ENCODE results near the gene COX14. TPM values are rescaled to one million over a fixed set of nuclear protein-coding genes. Genes with fewer than 3 reads are reported as not detected.
"Not testable (repeated sequence)": the region's sequence is repeated elsewhere in the genome, so short reads cannot be mapped to it uniquely, and the experiment has no call there.

Gene COX14
- total and polyA plus RNA-seq, 10 donors: 45.9 to 116 (median 59.7) TPM

DNA sequence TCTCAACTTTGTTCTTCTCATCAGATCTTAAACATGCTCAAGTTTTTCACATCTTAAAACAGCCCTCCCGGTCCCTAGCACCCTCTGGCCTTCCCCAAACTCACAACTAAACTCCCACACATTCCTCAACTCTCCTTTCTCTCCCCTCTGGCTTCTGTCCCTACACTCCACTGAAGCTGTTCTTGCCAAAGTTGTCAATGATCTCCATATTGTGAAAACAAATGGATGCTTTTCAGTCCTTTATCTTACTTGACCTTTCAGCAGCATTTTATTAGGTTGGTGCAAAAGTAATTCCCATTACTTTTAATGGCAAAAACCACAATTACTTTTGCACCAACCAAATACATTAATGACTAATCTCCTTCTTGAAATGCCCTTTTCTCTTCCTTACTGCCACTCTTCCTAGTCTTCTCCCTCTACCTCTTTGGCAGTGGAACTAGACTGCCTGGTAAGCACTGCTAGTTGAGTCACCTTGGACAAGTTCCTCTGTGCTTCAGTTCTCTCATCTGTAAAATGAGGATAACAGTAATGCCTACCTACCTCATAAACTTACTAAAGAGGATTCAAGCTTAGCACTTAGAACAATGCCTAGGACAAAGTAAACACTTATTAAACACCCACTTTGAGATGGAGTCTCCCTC is 39.1 kb downstream of the COX14 start:
- peaks cover 0 to 23% (median 0%) of the 10 kb centered on the region in 6 donors for H3K36me3 ChIP-seq
- H3K27me3 ChIP-seq (replicated peaks in 1 of 7): no peaks in the 10 kb centered on the region
- TF ChIP-seq POLR2A (IDR thresholded peaks at IDR 0.05): no peak
- peaks cover 2 to 32% (median 9%) of the 10 kb centered on the region in 6 donors for H3K4me1 ChIP-seq
- intact Hi-C loops (cut with DNase I; ENCODE audit: low total_unique reads): no loop called here
- no peaks in the 10 kb centered on the region for H3K9me3 ChIP-seq
- no peak overlapping the region for H3K4me3 ChIP-seq
- DNase-seq: no peak
- 64 to 90% (median 79%) methylated on average over 1 of the region's 1 CpG for WGBS, 5 donors
- H3K27ac ChIP-seq: peak overlapping the region in 3 of 8 donors; percentile 6 to 22 (median 20)

DNA sequence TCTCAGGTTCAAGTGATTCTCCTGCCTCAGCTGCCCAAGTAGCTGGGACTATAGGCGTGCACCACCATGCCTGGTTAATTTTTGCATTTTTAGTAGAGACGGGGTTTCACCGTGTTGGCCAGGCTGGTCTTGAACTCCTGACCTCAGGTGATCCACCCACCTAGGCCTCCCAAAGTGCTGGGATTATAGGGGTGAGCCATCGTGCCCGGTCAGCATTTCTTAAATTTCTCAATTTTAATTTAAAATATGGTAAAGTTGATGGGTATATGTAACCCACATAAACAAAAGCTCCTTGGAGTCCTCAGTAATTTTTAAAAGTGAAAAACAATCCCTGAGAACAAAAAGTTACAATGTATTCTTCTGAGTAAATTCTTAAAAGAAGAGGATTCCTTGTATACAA is 42.9 kb downstream of the COX14 start:
- intact Hi-C loops (cut with DNase I; ENCODE audit: low total_unique reads); H3K4me3 ChIP-seq; H3K9me3 ChIP-seq; DNase-seq; H3K27me3 ChIP-seq (replicated peaks in 1 of 7); H3K27ac ChIP-seq: not testable (repeated sequence)
- WGBS, 5 donors: 86 to 91% (median 87%) methylated on average over 5 of the region's 5 CpGs
- Histone ChIP-seq H3K4me1 (peaks cover 2 to 27% (median 4%) of the 10 kb centered on the region in 6 donors), H3K36me3 (peaks cover 0 to 25% (median 0%) of the 10 kb centered on the region in 6 donors)

DNA sequence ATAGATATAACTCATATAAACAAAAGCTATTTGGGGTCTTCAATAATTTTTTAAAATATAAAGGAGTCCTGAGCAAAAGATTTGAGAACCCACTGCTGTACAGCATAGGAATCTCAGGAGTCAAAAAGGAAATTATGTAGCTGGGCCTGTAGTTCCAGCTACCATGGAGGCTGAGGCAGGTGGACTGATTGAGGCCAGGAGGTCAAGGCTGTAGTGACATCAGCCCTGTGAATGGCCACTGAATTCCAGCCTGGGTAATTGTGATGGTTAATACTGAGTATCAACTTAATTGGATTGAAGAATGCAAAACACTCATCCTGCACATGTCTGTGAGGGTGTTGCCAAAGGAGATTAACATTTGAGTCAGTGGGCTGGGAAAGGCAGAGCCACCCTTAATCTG is 44.6 kb downstream of the COX14 start:
- DNase-seq: no peak
- H3K9me3 ChIP-seq: no peaks in the 10 kb centered on the region
- intact Hi-C loops (cut with DNase I; ENCODE audit: low total_unique reads): no loop called here
- TF ChIP-seq POLR2AphosphoS5 (IDR thresholded peaks at IDR 0.05) (no peak), POLR2A (IDR thresholded peaks at IDR 0.05) (no peak)
- TF ChIP-seq, protein P1, sequence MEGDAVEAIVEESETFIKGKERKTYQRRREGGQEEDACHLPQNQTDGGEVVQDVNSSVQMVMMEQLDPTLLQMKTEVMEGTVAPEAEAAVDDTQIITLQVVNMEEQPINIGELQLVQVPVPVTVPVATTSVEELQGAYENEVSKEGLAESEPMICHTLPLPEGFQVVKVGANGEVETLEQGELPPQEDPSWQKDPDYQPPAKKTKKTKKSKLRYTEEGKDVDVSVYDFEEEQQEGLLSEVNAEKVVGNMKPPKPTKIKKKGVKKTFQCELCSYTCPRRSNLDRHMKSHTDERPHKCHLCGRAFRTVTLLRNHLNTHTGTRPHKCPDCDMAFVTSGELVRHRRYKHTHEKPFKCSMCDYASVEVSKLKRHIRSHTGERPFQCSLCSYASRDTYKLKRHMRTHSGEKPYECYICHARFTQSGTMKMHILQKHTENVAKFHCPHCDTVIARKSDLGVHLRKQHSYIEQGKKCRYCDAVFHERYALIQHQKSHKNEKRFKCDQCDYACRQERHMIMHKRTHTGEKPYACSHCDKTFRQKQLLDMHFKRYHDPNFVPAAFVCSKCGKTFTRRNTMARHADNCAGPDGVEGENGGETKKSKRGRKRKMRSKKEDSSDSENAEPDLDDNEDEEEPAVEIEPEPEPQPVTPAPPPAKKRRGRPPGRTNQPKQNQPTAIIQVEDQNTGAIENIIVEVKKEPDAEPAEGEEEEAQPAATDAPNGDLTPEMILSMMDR (IDR thresholded peaks at IDR 0.05 in 8 of 11, conservative IDR thresholded peaks at IDR 0.05 in 3 of 11): no peak
- H3K27ac ChIP-seq: no peak overlapping the region
- H3K4me1 ChIP-seq: peaks cover 0 to 27% (median 5%) of the 10 kb centered on the region in 6 donors
- H3K36me3 ChIP-seq: peaks cover 0 to 25% (median 0%) of the 10 kb centered on the region in 6 donors
- H3K4me3 ChIP-seq: no peak overlapping the region
- no peaks in the 10 kb centered on the region for H3K27me3 ChIP-seq (replicated peaks in 1 of 7)

DNA sequence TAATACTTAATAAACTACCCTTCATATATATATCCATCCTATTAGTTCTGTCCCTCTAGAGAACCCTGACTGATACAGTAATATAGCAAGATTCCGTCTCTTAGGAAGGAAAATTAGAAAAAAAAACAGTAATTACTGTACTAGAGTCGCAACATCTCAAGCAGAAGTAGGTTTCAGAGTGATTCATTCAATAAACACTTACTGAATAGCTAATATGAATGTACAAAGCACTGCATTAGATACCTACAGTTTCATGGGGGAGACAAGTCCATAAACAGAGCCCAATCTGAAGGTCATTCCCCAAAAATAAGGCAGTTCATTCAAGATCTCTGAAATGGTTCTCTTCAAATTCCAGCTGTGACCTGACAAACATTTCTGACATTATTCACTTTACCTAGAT is 45.2 kb downstream of the COX14 start:
- 80 to 93% (median 86%) methylated on average over 2 of the region's 2 CpGs for WGBS, 5 donors
- DNase-seq: no peak
- no peaks in the 10 kb centered on the region for H3K9me3 ChIP-seq
- no peak overlapping the region for H3K4me3 ChIP-seq
- peaks cover 0 to 25% (median 0%) of the 10 kb centered on the region in 6 donors for H3K36me3 ChIP-seq
- no peaks in the 10 kb centered on the region for H3K27me3 ChIP-seq (replicated peaks in 1 of 7)
- TF ChIP-seq, protein P1 (IDR thresholded peaks at IDR 0.05 in 8 of 11, conservative IDR thresholded peaks at IDR 0.05 in 3 of 11): no peak
- no peak for TF ChIP-seq POLR2A (IDR thresholded peaks at IDR 0.05)
- TF ChIP-seq POLR2AphosphoS5 (IDR thresholded peaks at IDR 0.05): no peak
- H3K4me1 ChIP-seq: peaks cover 0 to 32% (median 7%) of the 10 kb centered on the region in 6 donors
- H3K27ac ChIP-seq: no peak overlapping the region
- intact Hi-C loops (cut with DNase I; ENCODE audit: low total_unique reads): no loop called here

DNA sequence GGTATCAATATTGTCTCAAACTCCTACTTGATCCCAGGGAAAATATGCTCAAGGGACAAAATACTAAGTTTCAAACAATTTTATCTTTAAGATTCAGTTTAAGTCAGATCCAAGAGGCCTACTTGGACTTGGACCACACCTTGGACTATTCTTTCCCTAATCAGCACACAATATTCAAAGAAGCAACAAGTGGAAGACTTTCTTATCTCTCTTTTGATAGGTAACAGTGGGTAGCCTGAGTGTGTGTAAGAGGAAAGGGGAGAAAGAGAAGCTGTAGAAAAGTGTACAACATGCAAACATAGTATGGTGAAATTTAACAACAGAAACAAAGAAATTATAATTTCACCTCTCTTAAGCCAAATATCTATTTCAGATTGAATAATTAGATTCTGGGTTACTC is 48.6 kb downstream of the COX14 start:
- intact Hi-C loops (cut with DNase I; ENCODE audit: low total_unique reads): no loop called here

More for the DNA sequence above, 48.6 kb downstream of the COX14 start:
- DNase-seq: no peak
- Histone ChIP-seq H3K9me3 (no peaks in the 10 kb centered on the region), H3K27me3 (replicated peaks in 1 of 7) (no peaks in the 10 kb centered on the region), H3K4me1 (peaks cover 3 to 48% (median 15%) of the 10 kb centered on the region in 6 donors), H3K4me3 (no peak overlapping the region), H3K36me3 (peaks cover 0 to 13% (median 0%) of the 10 kb centered on the region in 6 donors), H3K27ac (no peak overlapping the region)
- TF ChIP-seq, protein P1 (IDR thresholded peaks at IDR 0.05 in 8 of 11, conservative IDR thresholded peaks at IDR 0.05 in 3 of 11): no peak
- TF ChIP-seq POLR2A (IDR thresholded peaks at IDR 0.05) (no peak), POLR2AphosphoS5 (IDR thresholded peaks at IDR 0.05) (no peak)
